Thyroid gland (tissue), 4 donors: ENCODE data around the gene SPNS2.

Source experiments
- POLR2A ChIP-seq, 2 donors: fragments of 450-650 bp; IDR thresholded peaks; one replicate each; pipeline ENCODE4 v1.6.1; 2017; ENCODE audit warnings: antibody characterized with exemption in 2 of 2, mild to moderate bottlenecking in 2 of 2, moderate library complexity in 1 of 2
- TF ChIP-seq, protein P1 (sequence below), 6 experiments: fragments of 200-600 bp in 3 of 6; fragments of 450-650 bp in 3 of 6; sonication (generic) in 3 of 6; IDR thresholded peaks; one replicate each; pipeline ENCODE4 v1.5.1; 2016 to 2019; ENCODE audit warnings: antibody characterized with exemption in 6 of 6, mild to moderate bottlenecking in 2 of 6, inconsistent platforms in 1 of 6, moderate library complexity in 1 of 6

DNA sequence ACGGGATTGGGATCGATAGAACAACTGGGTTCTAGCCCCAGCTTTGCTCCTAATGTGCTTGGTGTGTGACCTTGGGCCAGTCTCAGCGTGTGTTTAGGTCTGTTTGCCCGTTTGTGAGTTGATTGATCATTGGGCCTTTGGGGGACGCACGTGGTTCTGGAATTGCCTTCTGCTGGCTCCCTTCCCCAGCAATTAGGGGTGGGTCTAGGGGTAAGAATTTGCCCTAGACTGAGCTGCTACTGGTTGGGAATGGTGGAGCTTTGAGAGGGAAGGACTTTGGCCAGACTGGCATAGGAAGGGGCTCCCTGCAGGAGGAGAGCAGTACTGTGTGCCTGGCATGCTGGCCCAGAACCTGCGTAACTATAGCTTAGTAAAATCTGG is 1.5 kb downstream of the SPNS2 start:
- TF ChIP-seq, protein P1, sequence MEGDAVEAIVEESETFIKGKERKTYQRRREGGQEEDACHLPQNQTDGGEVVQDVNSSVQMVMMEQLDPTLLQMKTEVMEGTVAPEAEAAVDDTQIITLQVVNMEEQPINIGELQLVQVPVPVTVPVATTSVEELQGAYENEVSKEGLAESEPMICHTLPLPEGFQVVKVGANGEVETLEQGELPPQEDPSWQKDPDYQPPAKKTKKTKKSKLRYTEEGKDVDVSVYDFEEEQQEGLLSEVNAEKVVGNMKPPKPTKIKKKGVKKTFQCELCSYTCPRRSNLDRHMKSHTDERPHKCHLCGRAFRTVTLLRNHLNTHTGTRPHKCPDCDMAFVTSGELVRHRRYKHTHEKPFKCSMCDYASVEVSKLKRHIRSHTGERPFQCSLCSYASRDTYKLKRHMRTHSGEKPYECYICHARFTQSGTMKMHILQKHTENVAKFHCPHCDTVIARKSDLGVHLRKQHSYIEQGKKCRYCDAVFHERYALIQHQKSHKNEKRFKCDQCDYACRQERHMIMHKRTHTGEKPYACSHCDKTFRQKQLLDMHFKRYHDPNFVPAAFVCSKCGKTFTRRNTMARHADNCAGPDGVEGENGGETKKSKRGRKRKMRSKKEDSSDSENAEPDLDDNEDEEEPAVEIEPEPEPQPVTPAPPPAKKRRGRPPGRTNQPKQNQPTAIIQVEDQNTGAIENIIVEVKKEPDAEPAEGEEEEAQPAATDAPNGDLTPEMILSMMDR (IDR thresholded peaks at IDR 0.05), result no peak
- TF ChIP-seq POLR2A (IDR thresholded peaks at IDR 0.05), result no peak
